IPS-15b (cell line): ENCODE measurements around the gene HEXIM2.
A peak's percentile ranks its signal among the peaks of the same experiment; 100 is the strongest.
"Not testable (repeated sequence)": the region's sequence is repeated elsewhere in the genome, so short reads cannot be mapped to it uniquely, and the experiment has no call there.

Experiments
- H3K27me3 ChIP-seq: one replicate; pipeline ENCODE4 v1.6.1; 2013; ENCODE audit warnings: low read length; ENCODE audit not compliant: control insufficient read depth, insufficient read depth
- H3K36me3 ChIP-seq: one replicate; pipeline ENCODE4 v1.6.1; 2013; ENCODE audit warnings: low read length; ENCODE audit not compliant: control insufficient read depth, insufficient read depth
- H3K4me1 ChIP-seq: one replicate; pipeline ENCODE4 v1.6.1; 2013; ENCODE audit warnings: mild to moderate bottlenecking, low read length; ENCODE audit not compliant: control insufficient read depth, insufficient read depth
- H3K4me3 ChIP-seq: one replicate; pipeline ENCODE4 v1.5.1; 2013; ENCODE audit warnings: low read depth, low read length
- H3K9ac ChIP-seq: one replicate; pipeline ENCODE4 v1.6.1; 2013; ENCODE audit warnings: low read depth, mild to moderate bottlenecking, low read length
- H3K9me3 ChIP-seq: one replicate; pipeline ENCODE4 v1.6.1; 2013; ENCODE audit warnings: mild to moderate bottlenecking, low read length; ENCODE audit not compliant: control insufficient read depth, insufficient read depth

HEXIM2 gene

GRCh38 chr17:45189009-45189408 is 27.3 kb downstream of the HEXIM2 start:
- Histone ChIP-seq H3K9ac (no peak overlapping the region), H3K4me1 (no peaks in the 10 kb centered on the region), H3K36me3 (no peaks in the 10 kb centered on the region), H3K27me3 (no peaks in the 10 kb centered on the region), H3K4me3 (no peak overlapping the region), H3K9me3 (peaks cover 2% of the 10 kb centered on the region)

- Histone ChIP-seq H3K9ac (no peak overlapping the region), H3K36me3 (no peaks in the 10 kb centered on the region), H3K4me3 (no peak overlapping the region), H3K27me3 (no peaks in the 10 kb centered on the region), H3K4me1 (no peaks in the 10 kb centered on the region), H3K9me3 (peaks cover 2% of the 10 kb centered on the region)
Measured at GRCh38 chr17:45190503-45191255, 29.0 kb downstream of the HEXIM2 start.

GRCh38 chr17:45195424-45195823 is 33.7 kb downstream of the HEXIM2 start:
- H3K27me3 ChIP-seq, result no peaks in the 10 kb centered on the region
- H3K4me3 ChIP-seq, result no peak overlapping the region
- peaks cover 2% of the 10 kb centered on the region for H3K9me3 ChIP-seq
- H3K36me3 ChIP-seq, result no peaks in the 10 kb centered on the region
- H3K4me1 ChIP-seq, result peaks cover 7% of the 10 kb centered on the region
- no peak overlapping the region for H3K9ac ChIP-seq

GRCh38 chr17:45197108-45197507 is 35.4 kb downstream of the HEXIM2 start:
- Histone ChIP-seq H3K4me3 (no peak overlapping the region), H3K27me3 (no peaks in the 10 kb centered on the region), H3K36me3 (no peaks in the 10 kb centered on the region), H3K4me1 (peaks cover 7% of the 10 kb centered on the region), H3K9ac (peak overlapping the region; percentile 76), H3K9me3 (no peaks in the 10 kb centered on the region)

- Histone ChIP-seq H3K4me3 (peak overlapping the region; percentile 32), H3K36me3 (no peaks in the 10 kb centered on the region), H3K27me3 (no peaks in the 10 kb centered on the region), H3K9ac (peak overlapping the region; percentile 76), H3K9me3 (no peaks in the 10 kb centered on the region), H3K4me1 (peaks cover 7% of the 10 kb centered on the region)
Measured at GRCh38 chr17:45197555-45198334, 36.1 kb downstream of the HEXIM2 start.

- H3K9ac ChIP-seq, result no peak overlapping the region
- no peaks in the 10 kb centered on the region for H3K9me3 ChIP-seq
- no peak overlapping the region for H3K4me3 ChIP-seq
- H3K27me3 ChIP-seq, result no peaks in the 10 kb centered on the region
- peaks cover 7% of the 10 kb centered on the region for H3K4me1 ChIP-seq
- no peaks in the 10 kb centered on the region for H3K36me3 ChIP-seq
Measured at GRCh38 chr17:45200701-45201100, 39.0 kb downstream of the HEXIM2 start.

- Histone ChIP-seq H3K36me3 (no peaks in the 10 kb centered on the region), H3K4me1 (peaks cover 7% of the 10 kb centered on the region), H3K4me3 (no peak overlapping the region), H3K9ac (no peak overlapping the region), H3K27me3 (no peaks in the 10 kb centered on the region), H3K9me3 (no peaks in the 10 kb centered on the region)
Measured at GRCh38 chr17:45201457-45201856, 39.8 kb downstream of the HEXIM2 start.

GRCh38 chr17:45201880-45202279 is 40.2 kb downstream of the HEXIM2 start:
- H3K4me1 ChIP-seq, H3K9ac ChIP-seq, H3K36me3 ChIP-seq, H3K9me3 ChIP-seq, H3K4me3 ChIP-seq, H3K27me3 ChIP-seq: not testable (repeated sequence)

GRCh38 chr17:45218895-45219661 is 57.4 kb downstream of the HEXIM2 start:
- Histone ChIP-seq H3K4me3 (no peak overlapping the region), H3K9ac (no peak overlapping the region)

More at GRCh38 chr17:45218895-45219661, 57.4 kb downstream of the HEXIM2 start:
- Histone ChIP-seq H3K36me3 (no peaks in the 10 kb centered on the region), H3K27me3 (peaks cover 37% of the 10 kb centered on the region), H3K9me3 (no peaks in the 10 kb centered on the region), H3K4me1 (peaks cover 2% of the 10 kb centered on the region)
